HG03378 (cell line): ENCODE results near the gene SLC26A3.
"Not testable (repeated sequence)": the region's sequence is repeated elsewhere in the genome, so short reads cannot be mapped to it uniquely, and the experiment has no call there.

Experiments
- ATAC-seq: cut with Tn5 transposase; IDR thresholded peaks from one replicate; pipeline ENCODE4 v1.9.1; 2021; ENCODE audit warnings: mild to moderate bottlenecking, moderate library complexity; ENCODE audit not compliant: unreplicated experiment

The SLC26A3 gene

GRCh38 chr7:107803009-107803610 lies at the start of gene SLC26A3:
TSS of gene SLC26A3 (minus strand) at chr7:107803223. CDS start at chr7:107794509, 8,714 bp downstream.
- no peak for ATAC-seq

- no peak for ATAC-seq
Observed at GRCh38 chr7:107850643-107851042, 47.6 kb upstream of the SLC26A3 start.

DNA sequence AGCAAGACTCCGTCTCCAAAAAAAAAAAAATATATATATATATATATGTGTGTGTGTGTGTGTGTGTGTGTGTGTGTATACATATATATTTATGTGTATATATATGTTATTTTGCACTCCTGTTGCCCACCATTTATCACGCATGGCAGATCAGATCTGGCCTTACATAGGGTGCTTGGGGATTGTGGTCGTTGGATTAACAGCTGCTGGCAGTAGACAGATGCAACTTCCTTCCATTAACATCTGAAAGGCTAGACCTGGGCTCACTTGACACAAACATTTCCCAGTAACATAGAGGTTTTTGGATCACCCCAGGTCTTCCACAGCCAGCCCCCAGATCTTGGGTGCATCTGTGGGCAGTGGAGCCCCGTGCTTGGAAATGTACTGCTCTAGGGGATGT lies 47.2 kb upstream of the SLC26A3 start:
- no peak for ATAC-seq

GRCh38 chr7:107848211-107848610 lies 45.2 kb upstream of the SLC26A3 start:
- not testable (repeated sequence) for ATAC-seq

- not testable (repeated sequence) for ATAC-seq
Observed at GRCh38 chr7:107847836-107848175, 44.8 kb upstream of the SLC26A3 start.

DNA sequence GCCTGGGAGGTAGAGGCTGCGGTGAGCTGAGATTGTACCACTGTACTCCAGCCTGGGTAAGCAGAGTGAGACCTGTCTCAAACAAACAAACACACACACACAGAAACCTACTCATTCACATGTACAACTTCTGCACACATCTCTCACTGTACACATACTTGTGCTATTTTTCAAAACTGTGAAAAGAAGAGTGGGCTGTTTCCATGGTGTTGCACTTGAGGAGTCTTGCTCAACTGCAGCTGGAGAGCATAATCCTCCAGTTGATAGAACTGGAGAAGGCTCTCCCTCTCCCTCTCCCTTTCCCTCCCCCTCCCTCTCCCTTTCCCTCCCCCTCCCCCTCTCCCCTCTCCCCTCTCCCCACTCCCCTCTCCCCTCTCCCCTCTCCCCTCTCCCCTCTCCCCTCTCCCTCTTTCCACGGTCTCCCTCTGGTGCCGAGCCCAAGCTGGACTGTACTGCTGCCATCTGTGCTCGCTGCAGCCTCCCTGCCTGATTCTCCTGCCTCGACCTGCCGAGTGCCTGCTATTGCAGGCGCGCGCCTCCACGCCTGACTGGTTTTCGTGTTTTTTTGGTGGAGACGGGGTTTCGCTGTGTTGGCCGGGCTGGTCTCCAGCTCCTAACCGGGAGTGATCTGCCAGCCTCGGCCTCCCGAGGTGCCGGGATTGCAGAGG lies 44.3 kb upstream of the SLC26A3 start:
- no peak for ATAC-seq

DNA sequence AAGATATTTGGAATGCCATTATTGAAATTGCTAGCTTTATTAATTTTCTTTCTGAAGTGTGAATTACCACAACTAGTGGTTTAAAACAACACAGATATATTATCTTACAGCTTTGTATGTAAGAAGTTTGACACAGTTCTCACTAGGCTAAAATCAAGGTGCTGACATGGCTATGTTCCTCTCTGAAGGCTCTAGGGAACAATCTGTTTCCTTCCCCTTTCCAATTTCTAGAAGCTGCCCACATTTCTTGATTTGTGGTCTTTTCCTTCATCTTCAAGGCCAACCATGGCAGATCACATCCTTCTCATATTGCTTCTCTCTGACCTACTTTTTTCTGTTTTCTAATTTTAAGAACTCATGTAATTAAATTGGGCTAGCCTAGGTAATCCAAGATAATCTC lies 43.3 kb upstream of the SLC26A3 start:
- no peak for ATAC-seq

GRCh38 chr7:107843184-107843583 lies 40.2 kb upstream of the SLC26A3 start:
- ATAC-seq, result no peak

DNA sequence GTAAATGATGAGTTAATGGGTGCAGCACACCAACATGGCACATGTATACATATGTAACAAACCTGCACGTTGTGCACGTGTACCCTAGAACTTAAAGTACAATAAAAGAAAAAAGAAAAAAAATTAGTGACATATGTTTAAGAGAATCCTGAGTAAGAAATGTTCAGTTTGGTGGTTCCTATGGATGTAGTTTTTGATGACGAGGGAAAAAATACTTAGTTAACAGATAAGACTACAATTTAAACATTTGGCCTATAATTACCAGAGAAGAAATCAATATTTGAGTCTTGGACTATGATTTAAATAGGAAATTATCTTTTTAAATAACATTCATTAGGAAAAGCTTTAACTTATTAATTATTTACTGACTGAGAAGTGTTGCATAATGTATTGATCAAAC lies 39.2 kb upstream of the SLC26A3 start:
- ATAC-seq, result no peak

GRCh38 chr7:107838816-107839565 lies 36.0 kb upstream of the SLC26A3 start:
- no peak for ATAC-seq

DNA sequence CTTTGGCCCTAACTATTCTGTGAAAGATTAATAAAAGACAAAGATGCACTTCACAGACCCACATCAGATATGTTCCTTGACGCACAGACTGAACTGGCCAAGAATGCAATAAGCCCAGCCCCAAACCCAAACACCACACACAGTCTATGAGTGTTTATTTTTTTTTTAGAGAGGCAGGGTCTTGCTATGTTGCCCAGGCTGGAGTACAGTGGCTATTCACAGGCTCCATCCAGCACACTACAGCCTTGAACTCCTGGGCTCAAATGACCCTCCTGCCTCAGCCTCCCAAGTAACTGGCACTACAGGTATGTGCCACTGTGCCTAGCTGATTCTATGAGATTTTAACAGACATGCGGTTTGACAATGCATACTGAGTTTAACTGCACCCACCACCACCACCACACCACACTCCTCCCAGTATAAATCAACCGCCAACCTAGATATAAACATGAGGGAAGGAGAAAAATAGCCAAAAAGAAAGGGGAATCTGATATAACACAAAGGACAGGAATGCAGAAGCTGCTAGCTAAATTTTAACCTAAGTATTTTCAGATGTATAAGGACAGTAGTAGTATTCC lies 35.1 kb upstream of the SLC26A3 start:
- ATAC-seq, result no peak

DNA sequence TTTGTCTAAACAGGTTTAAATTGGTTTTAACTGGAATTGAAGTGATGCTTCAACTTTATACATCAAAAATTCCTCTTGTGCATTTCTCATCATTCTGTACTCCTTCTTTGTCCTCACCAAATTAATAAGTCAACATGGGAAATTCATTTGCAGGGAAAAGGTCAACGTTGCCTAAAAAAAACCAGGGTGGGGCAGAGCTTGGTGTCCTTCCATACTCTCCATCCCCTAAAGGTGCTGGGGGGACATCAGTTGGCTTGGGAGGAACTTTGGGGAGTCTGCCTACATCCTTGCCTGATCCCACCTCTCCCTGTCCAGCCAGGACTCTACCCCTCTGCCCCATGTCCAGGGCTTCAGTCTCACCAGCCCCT lies 34.1 kb upstream of the SLC26A3 start:
- ATAC-seq, result no peak

DNA sequence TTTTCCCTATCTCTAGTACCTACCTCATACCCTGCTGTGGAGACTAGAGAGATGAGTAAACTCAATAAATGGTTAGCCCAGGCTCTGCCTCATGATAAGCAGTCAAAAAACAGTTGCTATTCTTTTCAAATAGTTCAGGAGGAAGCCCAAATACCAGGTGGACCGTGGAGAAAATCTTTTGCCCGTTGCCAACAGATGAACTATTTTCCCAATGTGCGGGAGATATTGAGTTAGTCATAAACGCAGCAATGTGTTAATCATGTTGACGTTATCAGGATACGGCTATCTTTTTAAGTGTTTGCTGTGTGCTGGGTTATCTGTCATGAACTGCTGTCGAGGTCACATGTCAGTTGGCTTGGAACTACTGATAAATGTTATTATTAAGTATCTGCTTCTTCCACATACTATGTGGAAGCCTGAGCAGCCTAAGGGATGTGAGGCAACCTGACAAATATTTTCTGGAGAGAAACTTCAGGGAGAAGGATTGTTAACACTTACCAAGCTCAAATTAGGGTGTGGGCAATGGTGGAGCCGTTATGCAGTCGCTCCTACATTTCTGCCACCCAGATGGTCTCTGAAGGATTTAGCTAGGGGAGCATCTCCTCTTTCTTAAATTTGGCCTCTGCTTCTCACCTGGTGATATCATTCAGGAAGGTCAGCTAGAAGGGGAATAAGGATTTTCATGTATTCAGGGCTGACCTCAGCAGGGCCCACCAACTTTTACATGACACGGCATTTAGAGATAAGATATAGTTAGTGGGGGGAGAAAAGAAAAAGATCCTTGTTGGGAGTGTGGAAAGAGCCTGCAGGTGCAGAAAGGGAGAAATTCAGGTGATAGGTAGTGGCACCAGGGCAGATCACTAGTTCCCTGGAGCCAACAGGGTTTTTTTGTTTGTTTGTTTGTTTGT lies 33.5 kb upstream of the SLC26A3 start:
- ATAC-seq, result no peak

DNA sequence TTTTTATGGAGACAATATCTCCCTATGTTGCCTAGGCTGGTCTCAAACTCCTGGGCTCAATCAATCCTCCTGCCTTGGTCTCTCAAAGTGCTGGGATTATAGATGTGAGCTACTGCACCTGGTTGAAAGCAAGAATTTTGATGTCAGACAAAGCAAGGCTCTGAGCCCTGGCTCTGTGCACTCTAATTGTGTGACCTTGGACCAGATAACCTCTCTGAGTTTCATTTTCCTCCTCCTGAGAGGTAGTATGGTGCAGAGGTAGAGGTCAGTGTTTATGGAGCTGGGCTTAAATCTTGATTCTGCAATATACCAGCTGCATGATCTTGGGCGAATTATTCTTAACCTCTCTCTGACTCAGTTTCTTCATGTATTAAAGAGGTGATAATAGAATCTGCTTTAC lies 31.4 kb upstream of the SLC26A3 start:
- no peak for ATAC-seq

GRCh38 chr7:107833684-107834106 lies 30.7 kb upstream of the SLC26A3 start:
- ATAC-seq, result no peak

- ATAC-seq, result no peak
Observed at GRCh38 chr7:107830420-107830819, 27.4 kb upstream of the SLC26A3 start.

DNA sequence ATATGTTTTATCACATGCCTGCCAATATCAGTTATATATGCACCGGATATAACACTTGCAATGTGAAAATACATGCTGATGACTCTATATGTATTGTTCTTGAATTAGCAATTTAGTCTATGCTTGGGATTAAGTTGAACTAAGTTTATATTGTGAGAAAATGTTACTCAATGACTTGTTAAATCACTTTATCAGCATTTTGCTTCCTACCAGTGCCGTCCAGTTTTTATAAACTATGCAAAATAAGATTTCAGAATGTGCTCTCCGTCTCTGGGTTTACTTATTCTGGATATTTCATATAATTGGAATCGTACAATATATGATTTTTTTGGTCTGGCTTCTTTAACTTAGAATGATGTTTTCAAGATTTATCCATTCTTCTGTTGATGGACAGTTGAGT lies 25.5 kb upstream of the SLC26A3 start:
- no peak for ATAC-seq

- no peak for ATAC-seq
Observed at GRCh38 chr7:107827501-107827900, 24.5 kb upstream of the SLC26A3 start.

- ATAC-seq, result no peak
Observed at GRCh38 chr7:107826451-107826850, 23.4 kb upstream of the SLC26A3 start.

GRCh38 chr7:107824858-107825257 lies 21.8 kb upstream of the SLC26A3 start:
- no peak for ATAC-seq

DNA sequence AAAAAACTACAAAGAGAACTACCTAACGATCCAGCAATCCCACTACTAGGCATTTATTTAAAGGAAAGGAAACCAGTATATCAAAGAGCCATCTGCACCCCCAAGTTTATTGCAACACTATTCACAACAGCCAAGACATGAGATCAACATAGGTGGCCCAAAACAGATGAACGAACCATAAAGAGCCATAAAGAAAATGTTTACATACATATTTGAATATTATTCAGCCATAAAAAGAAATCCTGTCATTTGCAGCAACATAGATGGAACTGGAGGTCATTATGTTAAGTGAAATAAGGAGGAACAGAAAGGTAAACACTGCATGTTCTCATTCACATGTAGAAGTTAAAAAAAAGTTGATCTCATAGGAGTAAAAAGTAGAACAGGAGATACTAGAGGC lies 15.6 kb upstream of the SLC26A3 start:
- ATAC-seq, result no peak
